DMS79 treated with DMSO at 0.1 percent for 48 hours (cell line): ENCODE data around the gene MYG1.
"Not testable (repeated sequence)": the region's sequence is repeated elsewhere in the genome, so short reads cannot be mapped to it uniquely, and the experiment has no call there.

Source experiments
- DNase-seq: peaks from one replicate; lab custom pipeline; 2025; lab: John Stamatoyannopoulos, UW

The MYG1 gene

DNA sequence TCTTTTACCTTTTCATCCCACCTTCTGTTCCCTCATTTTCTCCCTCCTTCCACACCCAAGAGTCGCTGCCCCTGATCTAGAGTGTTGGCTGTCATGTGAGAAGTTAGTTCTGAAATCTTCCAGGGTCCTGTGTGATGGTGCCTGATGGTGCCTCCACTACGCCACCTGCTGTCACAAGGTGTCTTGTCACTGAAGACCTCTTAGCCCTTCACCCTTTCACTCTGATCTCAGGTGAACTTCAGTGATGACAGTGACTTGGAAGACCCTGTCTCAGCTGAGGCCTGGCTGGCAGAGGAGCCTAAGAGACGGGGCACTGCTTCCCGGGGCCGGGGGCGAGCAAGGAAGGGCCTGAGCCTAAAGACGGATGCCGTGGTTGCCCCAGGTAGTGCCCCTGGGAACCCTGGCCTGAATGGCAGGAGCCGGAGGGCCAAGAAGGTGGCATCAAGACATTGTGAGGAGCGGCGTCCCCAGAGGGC is 11.7 kb upstream of the MYG1 start:
- no peak for DNase-seq

- no peak for DNase-seq
These were observed 11.2 kb upstream of the MYG1 start for GRCh38 chr12:53288322-53288721.

- DNase-seq: no peak
These were observed 9.6 kb upstream of the MYG1 start for GRCh38 chr12:53289891-53290290.

DNA sequence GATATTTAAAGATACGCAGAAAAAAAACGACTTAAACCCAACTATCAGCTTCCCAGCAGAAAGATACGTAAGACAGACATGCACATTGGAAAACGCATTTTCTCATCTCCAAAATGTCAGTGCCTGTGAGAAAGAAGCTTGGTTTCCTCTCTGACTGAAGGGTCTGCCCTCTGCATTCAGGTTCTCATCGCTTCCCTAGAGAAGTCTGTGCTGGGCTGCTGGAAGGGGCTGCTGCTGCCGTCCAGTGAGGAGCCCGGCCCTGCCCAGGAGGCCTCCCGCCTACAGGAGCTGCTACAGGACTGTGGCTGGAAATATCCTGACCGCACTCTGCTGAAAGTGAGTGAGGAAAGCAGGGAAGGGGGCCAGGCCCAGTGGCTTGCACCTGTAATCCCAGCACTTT is 8.8 kb upstream of the MYG1 start:
- no peak for DNase-seq

DNA sequence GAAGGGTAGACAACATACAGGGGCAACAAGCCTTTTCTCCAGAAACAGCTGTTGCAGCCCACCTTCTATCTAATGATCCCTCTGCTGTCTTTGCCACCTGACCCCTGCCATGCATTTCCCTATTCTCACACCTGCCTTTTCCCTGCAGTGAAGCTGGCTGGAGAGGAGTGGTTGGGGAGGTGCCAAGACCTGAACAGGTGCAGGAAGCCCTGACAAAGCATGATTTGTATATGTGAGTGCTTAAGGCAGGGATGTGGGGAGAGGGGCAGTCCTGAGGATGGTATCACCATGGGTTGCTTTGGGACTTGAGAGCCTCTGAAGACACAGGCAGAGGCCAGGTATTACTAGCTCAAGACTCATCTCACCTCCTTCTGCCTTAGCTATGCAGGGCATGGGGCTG is 7.1 kb upstream of the MYG1 start:
- DNase-seq: peak; percentile 80

- DNase-seq: peak; percentile 63
These were observed 4.2 kb upstream of the MYG1 start, which contains the start of gene PFDN5 for GRCh38 chr12:53295070-53295890. TSS of gene PFDN5 (plus strand) at chr12:53295542. CDS start at chr12:53295568, 26 bp downstream.

GRCh38 chr12:53295891-53296219 is 3.6 kb upstream of the MYG1 start:
- DNase-seq: no peak

- not testable (repeated sequence) for DNase-seq
These were observed 2.4 kb upstream of the MYG1 start for GRCh38 chr12:53297106-53297505.

- no peak for DNase-seq
These were observed 1.3 kb upstream of the MYG1 start for GRCh38 chr12:53298164-53298563.

GRCh38 chr12:53299101-53299453 is 418 bp upstream of the MYG1 start:
- DNase-seq: no peak

DNA sequence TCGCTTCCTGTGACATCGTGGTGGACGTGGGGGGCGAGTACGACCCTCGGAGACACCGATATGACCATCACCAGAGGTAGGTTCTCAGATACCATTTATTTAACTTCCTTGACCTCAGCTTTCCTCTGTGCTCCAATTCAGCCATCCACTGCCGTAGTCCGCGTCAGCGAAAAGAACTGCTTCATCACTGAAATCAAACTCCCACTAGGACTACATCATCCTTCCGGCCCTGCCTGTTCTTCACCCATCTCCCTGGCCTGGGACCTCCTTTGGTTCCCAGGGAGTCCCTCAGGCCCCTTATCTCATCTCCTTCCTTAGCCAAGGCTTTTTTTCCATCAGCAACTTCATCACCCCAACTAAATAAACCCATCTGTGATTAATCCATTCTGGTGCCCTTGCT is 692 bp downstream of the MYG1 start:
- no peak for DNase-seq

- no peak for DNase-seq
These were observed 3.4 kb downstream of the MYG1 start for GRCh38 chr12:53302903-53303302.

GRCh38 chr12:53306826-53307225 is 7.3 kb downstream of the MYG1 start:
- no peak for DNase-seq

DNA sequence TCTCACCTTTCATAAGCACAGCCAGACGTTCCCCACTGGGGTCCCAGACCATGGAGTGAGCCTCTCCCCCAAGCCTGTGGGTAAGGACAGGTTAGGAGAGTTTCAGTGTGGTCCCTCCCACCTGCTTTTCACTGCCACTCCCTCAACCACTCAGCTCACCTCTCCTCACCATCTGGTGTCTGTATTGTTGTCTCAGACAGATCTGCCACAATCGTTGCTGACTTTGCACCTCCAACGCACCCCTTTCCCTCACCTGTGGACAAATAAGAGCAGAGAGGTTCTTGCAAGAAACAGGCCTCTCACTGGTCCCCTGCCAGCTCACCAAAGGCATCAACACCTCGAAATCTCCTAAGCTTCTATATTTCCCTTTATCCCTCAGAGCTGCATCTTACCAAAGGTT is 8.8 kb downstream of the MYG1 start:
- no peak for DNase-seq

GRCh38 chr12:53313996-53314395 is 14.5 kb downstream of the MYG1 start:
- DNase-seq: no peak

DNA sequence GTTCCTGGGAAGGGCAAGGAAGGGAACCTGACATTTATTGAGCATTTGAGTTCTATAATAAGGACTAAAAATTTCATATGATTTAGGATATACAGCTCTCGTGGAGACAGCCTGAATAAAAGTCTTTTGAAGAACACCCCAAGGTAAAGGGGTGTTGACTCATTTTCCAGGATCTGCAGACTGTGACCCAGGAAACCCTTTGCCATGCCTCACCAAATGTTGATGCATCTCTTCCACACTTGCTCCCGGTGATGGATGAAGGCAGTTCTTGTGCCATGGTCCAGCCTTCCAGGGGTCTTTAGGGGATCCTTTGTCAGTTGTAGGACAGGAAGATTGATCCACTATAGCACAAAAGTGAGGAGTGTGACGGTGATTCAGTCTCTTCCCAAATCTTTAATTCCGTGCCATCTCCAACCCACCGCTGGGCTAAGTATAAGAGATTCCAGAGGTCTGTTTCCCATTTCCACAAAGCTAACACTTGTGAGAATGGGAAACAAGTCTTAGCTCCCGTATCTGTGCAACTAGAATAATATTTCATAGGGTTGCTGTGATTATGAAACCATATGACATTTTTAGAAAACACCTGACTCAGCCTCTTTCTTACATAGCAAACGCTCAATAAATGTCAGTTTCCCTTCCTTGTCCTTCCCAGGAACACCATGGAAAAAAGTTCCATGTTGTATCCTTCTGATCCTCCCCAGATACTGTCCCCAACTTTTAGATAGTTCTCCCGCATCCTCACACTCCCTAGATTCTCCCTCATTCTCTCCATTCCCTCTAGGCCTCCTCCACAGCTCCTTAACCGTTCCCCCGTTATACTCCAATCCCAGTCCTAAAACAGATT is 21.1 kb downstream of the MYG1 start:
- no peak for DNase-seq

DNA sequence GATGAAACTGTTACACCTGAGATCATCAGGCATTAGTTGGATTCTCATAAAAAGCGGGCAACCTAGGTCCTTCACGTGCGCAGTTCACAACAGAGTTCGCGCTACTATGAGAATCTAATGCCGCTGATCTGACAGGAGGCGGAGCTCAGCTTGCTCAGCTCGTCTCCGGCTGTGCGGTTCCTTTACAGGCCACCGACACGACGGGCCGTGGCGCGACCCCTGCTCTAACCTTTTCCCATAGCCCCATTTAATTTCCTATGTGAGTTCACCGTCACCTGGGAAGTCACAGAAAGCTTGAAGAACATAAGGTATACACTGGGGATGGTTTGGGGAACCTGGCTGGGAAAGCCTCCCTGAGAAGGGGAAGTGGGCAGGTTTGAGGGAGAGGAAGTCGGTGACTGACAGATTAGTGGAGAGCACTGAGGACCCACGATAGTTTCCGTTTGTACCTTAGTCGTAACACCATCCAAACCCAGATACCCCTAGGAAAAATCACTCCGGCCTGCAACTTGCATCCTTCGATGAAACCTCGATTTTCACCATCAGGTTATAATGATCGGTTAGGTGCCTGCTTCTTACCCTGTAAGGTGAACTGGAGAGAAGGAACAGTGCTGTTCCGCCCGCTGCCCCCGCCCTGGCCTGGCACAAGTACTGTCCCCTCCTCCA is 24.8 kb downstream of the MYG1 start:
- DNase-seq: no peak

GRCh38 chr12:53324779-53325510 is 25.4 kb downstream of the MYG1 start:
- DNase-seq: peak; percentile 55

- DNase-seq: no peak
These were observed 26.1 kb downstream of the MYG1 start for GRCh38 chr12:53325511-53326061.

GRCh38 chr12:53326460-53327185 is 27.1 kb downstream of the MYG1 start:
- no peak for DNase-seq

- DNase-seq: no peak
These were observed 28.0 kb downstream of the MYG1 start for GRCh38 chr12:53327435-53328042.
